ENCODE measurements around the gene AEBP1. TPM values are rescaled to one million over a fixed set of nuclear protein-coding genes. Genes with fewer than 3 reads are reported as not detected.

AEBP1 gene
- total RNA-seq, 1 donor from 2014 or later = 52.2 TPM

GRCh38 chr7:44148166-44148565 lies 44.0 kb downstream of the AEBP1 start:
- TF ChIP-seq, protein P1, sequence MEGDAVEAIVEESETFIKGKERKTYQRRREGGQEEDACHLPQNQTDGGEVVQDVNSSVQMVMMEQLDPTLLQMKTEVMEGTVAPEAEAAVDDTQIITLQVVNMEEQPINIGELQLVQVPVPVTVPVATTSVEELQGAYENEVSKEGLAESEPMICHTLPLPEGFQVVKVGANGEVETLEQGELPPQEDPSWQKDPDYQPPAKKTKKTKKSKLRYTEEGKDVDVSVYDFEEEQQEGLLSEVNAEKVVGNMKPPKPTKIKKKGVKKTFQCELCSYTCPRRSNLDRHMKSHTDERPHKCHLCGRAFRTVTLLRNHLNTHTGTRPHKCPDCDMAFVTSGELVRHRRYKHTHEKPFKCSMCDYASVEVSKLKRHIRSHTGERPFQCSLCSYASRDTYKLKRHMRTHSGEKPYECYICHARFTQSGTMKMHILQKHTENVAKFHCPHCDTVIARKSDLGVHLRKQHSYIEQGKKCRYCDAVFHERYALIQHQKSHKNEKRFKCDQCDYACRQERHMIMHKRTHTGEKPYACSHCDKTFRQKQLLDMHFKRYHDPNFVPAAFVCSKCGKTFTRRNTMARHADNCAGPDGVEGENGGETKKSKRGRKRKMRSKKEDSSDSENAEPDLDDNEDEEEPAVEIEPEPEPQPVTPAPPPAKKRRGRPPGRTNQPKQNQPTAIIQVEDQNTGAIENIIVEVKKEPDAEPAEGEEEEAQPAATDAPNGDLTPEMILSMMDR (IDR thresholded peaks at IDR 0.05; ENCODE audit: unreplicated experiment) = no peak
- peaks cover 10% of the 10 kb centered on the region for H3K4me1 Mint-ChIP-seq (ENCODE audit: low read depth)
- peaks cover 41% of the 10 kb centered on the region for H3K27me3 Mint-ChIP-seq
- no peaks in the 10 kb centered on the region for H3K36me3 Mint-ChIP-seq (ENCODE audit: insufficient read depth)
- no peak for DNase-seq (ENCODE audit: low spot score, unreplicated experiment)
- H3K4me3 Mint-ChIP-seq (ENCODE audit: low read depth) = no peak overlapping the region
- H3K27ac Mint-ChIP-seq = peak overlapping the region; percentile 31
- H3K9me3 Mint-ChIP-seq (ENCODE audit: low read depth) = no peaks in the 10 kb centered on the region

DNA sequence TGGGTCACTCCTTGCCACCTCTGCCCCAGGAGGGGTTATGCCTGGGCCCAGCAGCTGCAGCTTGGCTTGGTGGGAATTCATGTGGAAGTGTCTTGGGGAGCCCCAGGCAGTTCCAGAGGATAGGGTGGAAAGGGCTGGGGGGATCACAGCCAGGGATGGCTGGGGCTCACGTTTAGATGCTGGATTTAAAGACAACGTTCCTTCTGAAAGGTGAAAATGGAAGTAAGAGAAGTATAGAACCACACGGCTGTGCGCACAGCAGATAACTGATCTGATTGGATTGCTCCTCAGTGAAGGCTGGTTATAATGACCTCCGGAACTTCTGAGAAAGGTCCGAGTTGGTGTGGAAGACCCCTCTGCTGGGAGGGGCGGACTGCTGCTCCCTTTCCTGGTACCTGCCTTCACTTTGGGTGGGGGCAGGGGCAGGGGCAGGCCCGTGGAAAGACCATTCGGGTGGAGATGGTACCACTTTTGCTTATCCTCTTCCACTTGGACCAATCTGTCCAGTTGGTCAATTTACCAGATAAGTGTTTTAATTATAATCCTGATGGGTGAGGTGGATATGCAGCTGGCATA lies 44.9 kb downstream of the AEBP1 start:
- TF ChIP-seq, protein P1 (IDR thresholded peaks at IDR 0.05; ENCODE audit: unreplicated experiment) = no peak
- no peak overlapping the region for H3K27ac Mint-ChIP-seq
- DNase-seq (ENCODE audit: low spot score, unreplicated experiment) = no peak
- H3K4me1 Mint-ChIP-seq (ENCODE audit: low read depth) = peaks cover 10% of the 10 kb centered on the region
- no peaks in the 10 kb centered on the region for H3K9me3 Mint-ChIP-seq (ENCODE audit: low read depth)
- H3K27me3 Mint-ChIP-seq = peaks cover 33% of the 10 kb centered on the region
- no peak overlapping the region for H3K4me3 Mint-ChIP-seq (ENCODE audit: low read depth)
- no peaks in the 10 kb centered on the region for H3K36me3 Mint-ChIP-seq (ENCODE audit: insufficient read depth)

GRCh38 chr7:44149571-44150465 lies 45.7 kb downstream of the AEBP1 start:
- H3K4me1 Mint-ChIP-seq (ENCODE audit: low read depth) = peaks cover 10% of the 10 kb centered on the region
- TF ChIP-seq, protein P1 (IDR thresholded peaks at IDR 0.05; ENCODE audit: unreplicated experiment) = no peak
- DNase-seq (ENCODE audit: low spot score, unreplicated experiment) = no peak
- no peaks in the 10 kb centered on the region for H3K9me3 Mint-ChIP-seq (ENCODE audit: low read depth)
- peaks cover 27% of the 10 kb centered on the region for H3K27me3 Mint-ChIP-seq
- no peak overlapping the region for H3K27ac Mint-ChIP-seq
- H3K4me3 Mint-ChIP-seq (ENCODE audit: low read depth) = no peak overlapping the region
- H3K36me3 Mint-ChIP-seq (ENCODE audit: insufficient read depth) = no peaks in the 10 kb centered on the region

GRCh38 chr7:44150466-44150832 lies 46.3 kb downstream of the AEBP1 start:
- H3K4me1 Mint-ChIP-seq (ENCODE audit: low read depth) = peaks cover 10% of the 10 kb centered on the region
- TF ChIP-seq, protein P1 (IDR thresholded peaks at IDR 0.05; ENCODE audit: unreplicated experiment) = no peak
- H3K27ac Mint-ChIP-seq = no peak overlapping the region
- peaks cover 21% of the 10 kb centered on the region for H3K27me3 Mint-ChIP-seq
- no peak for DNase-seq (ENCODE audit: low spot score, unreplicated experiment)
- no peaks in the 10 kb centered on the region for H3K36me3 Mint-ChIP-seq (ENCODE audit: insufficient read depth)
- no peaks in the 10 kb centered on the region for H3K9me3 Mint-ChIP-seq (ENCODE audit: low read depth)
- no peak overlapping the region for H3K4me3 Mint-ChIP-seq (ENCODE audit: low read depth)

DNA sequence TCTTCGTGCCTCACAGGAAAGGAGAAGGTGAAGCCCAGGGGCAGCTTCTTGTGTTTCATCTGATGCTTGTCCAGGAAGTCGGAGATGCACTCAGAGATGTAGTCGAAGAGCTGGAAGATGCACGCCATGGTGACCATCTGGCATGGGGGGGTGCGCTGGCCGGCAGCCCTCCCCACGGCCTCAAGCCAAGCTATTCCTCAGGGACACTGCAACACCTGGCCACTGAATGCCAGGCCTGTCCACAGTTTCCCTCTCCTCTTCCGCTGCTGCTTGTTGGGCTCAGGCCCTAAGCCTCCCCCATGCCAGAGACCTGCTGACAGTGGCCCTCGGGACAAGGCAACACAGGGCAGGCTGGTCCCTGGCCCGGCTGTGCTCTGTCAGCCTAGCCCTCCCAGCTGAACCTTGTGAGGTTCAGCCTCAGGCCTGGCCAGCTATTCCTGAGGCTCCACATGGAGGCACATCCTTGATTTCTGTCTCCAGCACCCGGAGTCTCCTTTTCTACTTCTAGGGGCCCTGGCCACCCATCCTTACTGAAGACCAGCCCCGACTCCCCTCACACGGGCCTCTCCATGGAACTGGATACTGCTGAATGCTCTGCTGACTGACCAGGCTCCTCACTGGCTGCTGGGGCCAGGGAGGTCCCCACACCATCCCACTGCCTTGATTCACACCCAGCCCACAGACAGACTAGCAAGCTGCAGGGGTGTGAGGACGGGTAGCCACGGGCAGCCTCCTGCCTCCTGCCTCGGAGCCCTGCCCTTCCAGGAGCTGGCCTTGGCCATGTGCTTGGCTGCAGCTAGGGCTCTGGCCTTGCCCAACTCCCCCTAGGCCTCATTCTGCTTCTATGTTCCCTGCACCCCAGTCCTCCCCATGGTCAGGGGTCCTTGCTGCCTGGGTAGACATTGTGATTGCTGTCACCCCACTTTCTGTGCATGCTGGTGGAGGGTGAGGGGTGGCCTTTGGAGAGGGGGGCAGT lies 47.1 kb downstream of the AEBP1 start:
- no peak overlapping the region for H3K4me3 Mint-ChIP-seq (ENCODE audit: low read depth)
- TF ChIP-seq, protein P1 (IDR thresholded peaks at IDR 0.05; ENCODE audit: unreplicated experiment) = no peak
- peaks cover 10% of the 10 kb centered on the region for H3K4me1 Mint-ChIP-seq (ENCODE audit: low read depth)
- no peaks in the 10 kb centered on the region for H3K9me3 Mint-ChIP-seq (ENCODE audit: low read depth)
- H3K27ac Mint-ChIP-seq = no peak overlapping the region
- no peaks in the 10 kb centered on the region for H3K36me3 Mint-ChIP-seq (ENCODE audit: insufficient read depth)
- H3K27me3 Mint-ChIP-seq = peaks cover 20% of the 10 kb centered on the region
- no peak for DNase-seq (ENCODE audit: low spot score, unreplicated experiment)
